HTR-8/SVneo (cell line): Measurements from ENCODE around the gene DEPDC1B.
"Not testable (repeated sequence)": the region's sequence is repeated elsewhere in the genome, so short reads cannot be mapped to it uniquely, and the experiment has no call there.

ENCODE experiments used
- DNase-seq: peaks from one replicate; pipeline ENCODE4 v3.0.0; 2011; ENCODE audit warnings: low spot score, mixed read lengths; ENCODE audit not compliant: insufficient read length
- FAIRE-seq: peaks from 2 replicates; lab custom pipeline; 2011; peaks lifted over from hg19 to GRCh38; lab: Jason Lieb, UNC

DEPDC1B gene

GRCh38 chr5:60699609-60700415 lies at the start of gene DEPDC1B:
TSS of gene DEPDC1B (minus strand) at chr5:60700166. CDS start at chr5:60700093, 73 bp downstream.
- FAIRE-seq (peak; percentile 42), DNase-seq (peak; percentile 86)

- FAIRE-seq, result no peak
- DNase-seq, result no peak
Observed at GRCh38 chr5:60744682-60745081, 44.7 kb upstream of the DEPDC1B start.

GRCh38 chr5:60743511-60744314 lies 43.7 kb upstream of the DEPDC1B start:
- FAIRE-seq, result no peak
- no peak for DNase-seq

- FAIRE-seq (no peak), DNase-seq (no peak)
Observed at GRCh38 chr5:60740322-60740721, 40.4 kb upstream of the DEPDC1B start.

- no peak for FAIRE-seq
- no peak for DNase-seq
Observed at GRCh38 chr5:60738933-60739332, 39.0 kb upstream of the DEPDC1B start.

GRCh38 chr5:60738461-60738860 lies 38.5 kb upstream of the DEPDC1B start:
- no peak for DNase-seq
- FAIRE-seq, result peak; percentile 28

GRCh38 chr5:60730858-60731257 lies 30.9 kb upstream of the DEPDC1B start:
- not testable (repeated sequence) for FAIRE-seq, DNase-seq

GRCh38 chr5:60727033-60727679 lies 27.2 kb upstream of the DEPDC1B start:
- FAIRE-seq, result no peak
- no peak for DNase-seq

- DNase-seq (no peak), FAIRE-seq (no peak)
Observed at GRCh38 chr5:60724126-60724525, 24.2 kb upstream of the DEPDC1B start.

- DNase-seq (no peak), FAIRE-seq (no peak)
Observed at GRCh38 chr5:60722416-60722815, 22.4 kb upstream of the DEPDC1B start.

GRCh38 chr5:60719329-60719728 lies 19.4 kb upstream of the DEPDC1B start:
- DNase-seq (no peak), FAIRE-seq (no peak)

- FAIRE-seq, result no peak
Observed at GRCh38 chr5:60718166-60718892, 18.4 kb upstream of the DEPDC1B start.

GRCh38 chr5:60715201-60715928 lies 15.4 kb upstream of the DEPDC1B start:
- not testable (repeated sequence) for FAIRE-seq, DNase-seq

More at GRCh38 chr5:60718166-60718892, 18.4 kb upstream of the DEPDC1B start:
- no peak for DNase-seq

GRCh38 chr5:60712950-60713349 lies 13.0 kb upstream of the DEPDC1B start:
- no peak for DNase-seq
- no peak for FAIRE-seq

- FAIRE-seq, DNase-seq: not testable (repeated sequence)
Observed at GRCh38 chr5:60711892-60712291, 11.9 kb upstream of the DEPDC1B start.

- DNase-seq, result no peak
- FAIRE-seq, result no peak
Observed at GRCh38 chr5:60710362-60710761, 10.4 kb upstream of the DEPDC1B start.

- no peak for FAIRE-seq
- no peak for DNase-seq
Observed at GRCh38 chr5:60705144-60705543, 5.2 kb upstream of the DEPDC1B start.

- FAIRE-seq (no peak), DNase-seq (no peak)
Observed at GRCh38 chr5:60703944-60704343, 4.0 kb upstream of the DEPDC1B start.

GRCh38 chr5:60701321-60701968 lies 1.5 kb upstream of the DEPDC1B start:
- DNase-seq, result no peak
- FAIRE-seq, result no peak
